Measurements from ENCODE around the gene ANKRD29. TPM values are rescaled to one million over a fixed set of nuclear protein-coding genes. Genes with fewer than 3 reads are reported as not detected.

ANKRD29 gene
- total and polyA plus RNA-seq, 2 of the 4 experiments (the other 2 are of a cell fraction) = 0.18 to 0.31 TPM

- Histone ChIP-seq H3K79me1 (ENCODE audit: low read depth in 1 of 2, low read length in 2 of 2) (peaks cover 16 to 20% of the 10 kb centered on the region in 2 experiments), H3K4me2 (ENCODE audit: low read depth, low read length) (no peak overlapping the region), H2AK5ac (ENCODE audit: low read depth, low read length) (no peak overlapping the region), H3K4me3 (ENCODE audit: insufficient read depth, low read depth, low read length) (no peak overlapping the region), H3K4me1 (ENCODE audit: control insufficient read depth, insufficient read depth, low read length) (peaks cover 2% of the 10 kb centered on the region; the same call in 1 of the 2 replicates), H3K18ac (ENCODE audit: low read depth, low read length) (no peak overlapping the region), H3K9ac (ENCODE audit: low read depth, low read length) (no peak overlapping the region), H3K27me3 (ENCODE audit: control insufficient read depth, insufficient read depth, low read length) (no peaks in the 10 kb centered on the region), H3K56ac (ENCODE audit: extremely low read depth, insufficient read depth, low read length) (no peak overlapping the region), H3K9me1 (ENCODE audit: insufficient read depth, low read length) (0 out of 2 replicates have a peak, but pooled peaks cover 7% of the 10 kb centered on the region), H3K36me3 (ENCODE audit: control insufficient read depth, insufficient read depth, low read length) (peaks cover 24% of the 10 kb centered on the region), H3K14ac (replicated peaks; ENCODE audit: low read depth, low read length) (no peak overlapping the region), H4K5ac (ENCODE audit: low read depth, low read length) (no peak overlapping the region), H3K23ac (ENCODE audit: low read depth, low read length) (no peak overlapping the region), H3K27ac (ENCODE audit: insufficient read depth, low read length) (no peak overlapping the region), H2BK20ac (ENCODE audit: low read depth, low read length) (no peak overlapping the region), H2BK15ac (ENCODE audit: low read depth, low read length) (no peak overlapping the region), H2AK9ac (replicated peaks; ENCODE audit: low read depth, low read length, poor library complexity) (no peak overlapping the region), H2BK120ac (ENCODE audit: low read depth, low read length) (no peak overlapping the region), H2BK5ac (ENCODE audit: low read depth, low read length, poor library complexity, severe bottlenecking) (no peak overlapping the region), H2AFZ (replicated peaks; ENCODE audit: low read length, poor library complexity) (no peak overlapping the region), H3K9me3 (ENCODE audit: control insufficient read depth, insufficient read depth, low read length) (no peaks in the 10 kb centered on the region), H4K20me1 (ENCODE audit: insufficient read depth, low read length) (peaks cover 18% of the 10 kb centered on the region; the same call in 1 of the 2 replicates), H4K91ac (ENCODE audit: insufficient read depth, low read depth, low read length) (no peak overlapping the region), H4K8ac (ENCODE audit: low read depth in 2 of 2, low read length in 2 of 2) (no peak overlapping the region), H3K4ac (ENCODE audit: low read depth, low read length) (no peak overlapping the region)
- dilution Hi-C loops (cut with HindIII; ENCODE audit: low sequenced_read_pairs, unreplicated experiment) = no loop called here
- BruUV-seq (replicated peaks) = no TSS peak
- DNase-seq = no peak
- WGBS, 2 experiments (ENCODE audit: extremely low coverage in 2 of 2, insufficient read length in 1 of 2) = no CpG with 5 or more reads among the region's 5 CpGs
- intact Hi-C loops (cut with micrococcal nuclease) = no loop called here
- ChIA-PET CTCF (interaction anchor here (0.7 to 1.0 kb wide), 2 partner anchors 12 to 29 kb away, joined by 3 to 4 read pairs; no protein-coding TSS in a partner anchor), POLR2A (ENCODE audit: unreplicated experiment) (no interaction called here)
- in situ Hi-C loops (cut with MboI; ENCODE audit: low sequenced_read_pairs) = no loop called here
- ATAC-seq (ENCODE audit: low read depth) = no peak
- TF ChIP-seq FOS (IDR thresholded peaks at IDR 0.05; ENCODE audit: low read depth, low read length) (no peak), RAD21 (IDR thresholded peaks at IDR 0.05; ENCODE audit: low read length) (no peak)
Observed at GRCh38 chr18:23569299-23570063, 93.2 kb downstream of the ANKRD29 start.

Data from IMR-90 (cell line).